Measurements from ENCODE around the gene SLC22A1. TPM values are rescaled to one million over a fixed set of nuclear protein-coding genes. Genes with fewer than 3 reads are reported as not detected.

The SLC22A1 gene
- total RNA-seq, 1 experiment from 2014 or later, result 0.39 TPM

DNA sequence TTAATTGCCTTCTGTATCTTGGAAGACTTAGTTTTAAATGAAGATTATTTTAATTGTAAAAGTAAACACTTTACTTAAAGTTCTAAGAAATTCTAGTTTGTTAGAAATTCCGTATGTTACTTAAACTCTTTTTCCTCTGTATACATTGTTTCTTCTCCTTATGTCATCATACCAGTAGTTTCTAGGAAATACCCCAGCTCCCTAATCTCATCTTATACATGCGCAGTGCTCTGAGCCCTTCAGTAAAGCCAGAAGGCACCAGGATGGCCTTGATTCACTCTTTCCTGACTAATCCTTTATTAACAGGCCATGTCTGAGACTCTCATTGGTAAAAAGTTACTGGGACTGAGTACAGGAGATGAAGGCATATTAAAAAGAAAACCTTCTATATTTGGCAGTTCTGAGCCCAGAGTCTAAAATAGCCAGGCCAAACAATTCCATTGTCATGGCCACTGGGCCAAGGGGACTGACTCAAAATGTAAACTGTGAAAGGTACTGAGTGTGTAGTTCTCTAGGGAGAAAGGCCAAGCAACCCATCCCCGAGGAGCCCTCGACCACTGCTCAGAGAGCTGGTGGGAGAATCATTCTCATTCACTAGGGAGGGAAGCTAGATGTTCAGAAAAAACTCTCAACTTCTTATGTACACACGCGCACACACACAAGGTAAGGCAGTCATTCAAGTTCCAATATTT is 25.0 kb downstream of the SLC22A1 start:
- Mint-ChIP-seq H3K36me3 (ENCODE audit: insufficient read depth in 1 of 3, low read depth in 3 of 3) (0 out of 7 replicates have a peak, but pooled peaks cover 0 to 2% (median 0%) of the 10 kb centered on the region in 3 experiments), H3K9me3 (peaks cover 0 to 2% of the 10 kb centered on the region in 2 experiments; a peak in 2 of 5 replicates), H3K27me3 (ENCODE audit: low read depth) (peaks cover 2% of the 10 kb centered on the region; the same call in 1 of the 2 replicates), H3K4me1 (no peaks in the 10 kb centered on the region), H3K27ac (no peak overlapping the region), H3K4me3 (no peak overlapping the region)
- H2BK5ac ChIP-seq (ENCODE audit: insufficient read length, low read length), result no peak overlapping the region
- no peak overlapping the region for H3K56ac ChIP-seq (ENCODE audit: insufficient read length, low read depth, low read length)
- TF ChIP-seq, protein P1, sequence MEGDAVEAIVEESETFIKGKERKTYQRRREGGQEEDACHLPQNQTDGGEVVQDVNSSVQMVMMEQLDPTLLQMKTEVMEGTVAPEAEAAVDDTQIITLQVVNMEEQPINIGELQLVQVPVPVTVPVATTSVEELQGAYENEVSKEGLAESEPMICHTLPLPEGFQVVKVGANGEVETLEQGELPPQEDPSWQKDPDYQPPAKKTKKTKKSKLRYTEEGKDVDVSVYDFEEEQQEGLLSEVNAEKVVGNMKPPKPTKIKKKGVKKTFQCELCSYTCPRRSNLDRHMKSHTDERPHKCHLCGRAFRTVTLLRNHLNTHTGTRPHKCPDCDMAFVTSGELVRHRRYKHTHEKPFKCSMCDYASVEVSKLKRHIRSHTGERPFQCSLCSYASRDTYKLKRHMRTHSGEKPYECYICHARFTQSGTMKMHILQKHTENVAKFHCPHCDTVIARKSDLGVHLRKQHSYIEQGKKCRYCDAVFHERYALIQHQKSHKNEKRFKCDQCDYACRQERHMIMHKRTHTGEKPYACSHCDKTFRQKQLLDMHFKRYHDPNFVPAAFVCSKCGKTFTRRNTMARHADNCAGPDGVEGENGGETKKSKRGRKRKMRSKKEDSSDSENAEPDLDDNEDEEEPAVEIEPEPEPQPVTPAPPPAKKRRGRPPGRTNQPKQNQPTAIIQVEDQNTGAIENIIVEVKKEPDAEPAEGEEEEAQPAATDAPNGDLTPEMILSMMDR (conservative IDR thresholded peaks at IDR 0.05), result no peak
- H2BK20ac ChIP-seq (ENCODE audit: low read depth, low read length, poor library complexity, severe bottlenecking), result no peak overlapping the region
- H2AK5ac ChIP-seq (ENCODE audit: insufficient read length, low read length), result no peak overlapping the region
- no peak overlapping the region for H2BK120ac ChIP-seq (ENCODE audit: low read depth, low read length, poor library complexity, severe bottlenecking)
- H4K5ac ChIP-seq (ENCODE audit: insufficient read length, low read depth, low read length), result no peak overlapping the region
- no peak overlapping the region for H2AFZ ChIP-seq (ENCODE audit: low read length)
- H3K27me3 ChIP-seq (ENCODE audit: insufficient read depth, low read length), result no peaks in the 10 kb centered on the region
- H3K18ac ChIP-seq (ENCODE audit: insufficient read length, low read depth, low read length), result no peak overlapping the region
- no peaks in the 10 kb centered on the region for H3K4me1 ChIP-seq (ENCODE audit: insufficient read depth, low read length)
- H3K9me3 ChIP-seq (ENCODE audit: control insufficient read depth, low read depth, low read length), result no peaks in the 10 kb centered on the region
- H2BK15ac ChIP-seq (ENCODE audit: low read depth, low read length), result no peak overlapping the region
- H3K4ac ChIP-seq (ENCODE audit: low read depth, low read length), result no peak overlapping the region
- no CpG with 5 or more reads among the region's 6 CpGs for WGBS (ENCODE audit: extremely low coverage, insufficient read length, low lambda C conversion rate)
- H3K79me1 ChIP-seq (ENCODE audit: insufficient read depth, low read depth, low read length, poor library complexity, severe bottlenecking), result no peaks in the 10 kb centered on the region
- H3K27ac ChIP-seq (ENCODE audit: insufficient read length, low read depth, low read length), result no peak overlapping the region
- no peak overlapping the region for H3K23ac ChIP-seq (ENCODE audit: insufficient read length, low read depth, low read length)
- H3K4me2 ChIP-seq (ENCODE audit: insufficient read depth, insufficient read length, low read length), result no peak overlapping the region
- no peak overlapping the region for H2BK12ac ChIP-seq (ENCODE audit: insufficient read length, low read depth, low read length)
- H3T11ph ChIP-seq (ENCODE audit: low read length), result no peak overlapping the region
- DNase-seq, result no peak
- no peak overlapping the region for H4K91ac ChIP-seq (ENCODE audit: insufficient read length, low read depth, low read length)
- H3K23me2 ChIP-seq (ENCODE audit: insufficient read length, low read depth, low read length, poor library complexity, severe bottlenecking), result no peaks in the 10 kb centered on the region
- H4K8ac ChIP-seq (replicated peaks; ENCODE audit: insufficient read length, low read depth, low read length), result no peak overlapping the region
- H3K14ac ChIP-seq (ENCODE audit: insufficient read depth, low read length), result no peak overlapping the region
- H3K79me2 ChIP-seq (ENCODE audit: insufficient read depth, low read length), result no peaks in the 10 kb centered on the region
- H3K9ac ChIP-seq (ENCODE audit: extremely low read depth, insufficient read length, low read length), result no peak overlapping the region
- H4K20me1 ChIP-seq (ENCODE audit: control insufficient read depth, insufficient read depth, insufficient read length), result no peaks in the 10 kb centered on the region

Measured in H9 (cell line).